HEK293 (cell line): ENCODE data around the gene PSPH.

Experiments
- CTCF ChIP-seq: fragments of 450-650 bp; formaldehyde crosslinking; IDR thresholded peaks from 2 replicates; pipeline ENCODE4 v1.5.1; 2016; ENCODE audit warnings: missing biosample characterization, missing genetic modification characterization
- KLF1 ChIP-seq: fragments of 450-650 bp; formaldehyde crosslinking; IDR thresholded peaks from 2 replicates; pipeline ENCODE4 v1.5.1; 2016; ENCODE audit warnings: missing biosample characterization, missing genetic modification characterization
- OVOL3 ChIP-seq: fragments of 450-650 bp; formaldehyde crosslinking; IDR thresholded peaks from 2 replicates; pipeline ENCODE4 v1.5.1; 2016; ENCODE audit warnings: missing biosample characterization, missing genetic modification characterization
- PRDM10 ChIP-seq: fragments of 450-650 bp; formaldehyde crosslinking; IDR thresholded peaks from 2 replicates; pipeline ENCODE4 v1.5.1; 2016; ENCODE audit warnings: missing biosample characterization, missing genetic modification characterization
- TCF7L2 ChIP-seq: IDR thresholded peaks from 2 replicates; pipeline ENCODE4 v1.6.1; 2011; ENCODE audit warnings: low read depth, mild to moderate bottlenecking, inconsistent platforms, low read length, moderate library complexity, borderline replicate concordance
- ZBTB7A ChIP-seq: fragments of 450-650 bp; formaldehyde crosslinking; IDR thresholded peaks from 2 replicates; pipeline ENCODE4 v1.5.1; 2016; ENCODE audit warnings: low read depth, missing biosample characterization, missing genetic modification characterization
- ZNF10 ChIP-seq: fragments of 450-650 bp; formaldehyde crosslinking; IDR thresholded peaks from 2 replicates; pipeline ENCODE4 v1.5.1; 2017; ENCODE audit warnings: missing biosample characterization, missing genetic modification characterization
- ZNF239 ChIP-seq: fragments of 450-650 bp; formaldehyde crosslinking; IDR thresholded peaks from 2 replicates; pipeline ENCODE4 v1.5.1; 2016; ENCODE audit warnings: missing biosample characterization, missing genetic modification characterization
- ZNF274 ChIP-seq, 2 experiments: fragments of 200-500 bp in 1 of 2; fragments of 450-650 bp in 1 of 2; sonication (Bioruptor generic) in 1 of 2; formaldehyde crosslinking in 1 of 2; IDR thresholded peaks; 2 replicates each; pipeline versions ENCODE4 v1.5.1 to v1.6.1; 2014 to 2016; ENCODE audit warnings: borderline replicate concordance in 1 of 2, inconsistent platforms in 1 of 2, low read length in 1 of 2, missing biosample characterization in 1 of 2, missing genetic modification characterization in 1 of 2
- ZNF585B ChIP-seq: fragments of 450-650 bp; formaldehyde crosslinking; IDR thresholded peaks from 2 replicates; pipeline ENCODE4 v1.5.1; 2016; ENCODE audit warnings: missing biosample characterization, missing genetic modification characterization
- ZNF664 ChIP-seq: fragments of 450-650 bp; formaldehyde crosslinking; IDR thresholded peaks from 2 replicates; pipeline ENCODE4 v1.5.1; 2016; ENCODE audit warnings: missing biosample characterization, missing genetic modification characterization
- ZNF776 ChIP-seq: fragments of 450-650 bp; formaldehyde crosslinking; IDR thresholded peaks from 2 replicates; pipeline ENCODE4 v1.5.0; 2017; ENCODE audit warnings: missing biosample characterization, missing genetic modification characterization, borderline replicate concordance
- TF ChIP-seq, protein P1 (sequence below): fragments of 450-650 bp; formaldehyde crosslinking; optimal IDR thresholded peaks from 2 replicates; pipeline ENCODE3; 2016; ENCODE audit warnings: missing biosample characterization, mild to moderate bottlenecking, missing genetic modification characterization

GRCh38 chr7:56077681-56078080 is 26.4 kb upstream of the PSPH start:
- TF ChIP-seq ZNF10 (tag by site-specific recombination) (no peak), CTCF (tag by site-specific recombination) (no peak), ZBTB7A (tag by site-specific recombination) (no peak), ZNF274 (IDR thresholded peaks at IDR 0.05; ENCODE audit: low read length) (no peak), ZNF274 (tag by site-specific recombination; IDR thresholded peaks at IDR 0.05; ENCODE audit: borderline replicate concordance) (no peak), ZNF239 (tag by site-specific recombination) (no peak), PRDM10 (tag by site-specific recombination) (no peak), ZNF776 (tag by site-specific recombination) (no peak), OVOL3 (tag by site-specific recombination) (no peak), KLF1 (tag by site-specific recombination) (no peak), ZNF585B (tag by site-specific recombination) (no peak), TCF7L2 (no peak), ZNF664 (tag by site-specific recombination) (no peak)
- TF ChIP-seq, protein P1, sequence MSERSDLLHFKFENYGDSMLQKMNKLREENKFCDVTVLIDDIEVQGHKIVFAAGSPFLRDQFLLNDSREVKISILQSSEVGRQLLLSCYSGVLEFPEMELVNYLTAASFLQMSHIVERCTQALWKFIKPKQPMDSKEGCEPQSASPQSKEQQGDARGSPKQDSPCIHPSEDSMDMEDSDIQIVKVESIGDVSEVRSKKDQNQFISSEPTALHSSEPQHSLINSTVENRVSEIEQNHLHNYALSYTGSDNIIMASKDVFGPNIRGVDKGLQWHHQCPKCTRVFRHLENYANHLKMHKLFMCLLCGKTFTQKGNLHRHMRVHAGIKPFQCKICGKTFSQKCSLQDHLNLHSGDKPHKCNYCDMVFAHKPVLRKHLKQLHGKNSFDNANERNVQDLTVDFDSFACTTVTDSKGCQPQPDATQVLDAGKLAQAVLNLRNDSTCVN (tag by site-specific recombination), result no peak
